Choroid plexus epithelial cell (primary cell): ENCODE measurements around the gene STARD8.

ENCODE experiments used
- DNase-seq: peaks from one replicate; pipeline ENCODE4 v3.0.0-alpha.2; 2010; ENCODE audit warnings: low read depth
- H3K4me3 ChIP-seq: 2 replicates; pipeline ENCODE4 v1.5.1; 2011; ENCODE audit warnings: low read depth, mild to moderate bottlenecking, control low read depth, low read length, moderate library complexity
- CTCF ChIP-seq: conservative IDR thresholded peaks from 2 replicates; pipeline ENCODE4 v1.5.1; 2011; ENCODE audit warnings: low read depth, mild to moderate bottlenecking, control low read depth, inconsistent platforms, low read length, moderate library complexity

The STARD8 gene

GRCh38 chrX:68721546-68721945 is 74.1 kb downstream of the STARD8 start:
- TF ChIP-seq CTCF: no peak
- H3K4me3 ChIP-seq: no peak overlapping the region
- DNase-seq: no peak

GRCh38 chrX:68721991-68722860 is 74.8 kb downstream of the STARD8 start:
- H3K4me3 ChIP-seq: no peak overlapping the region
- no peak for DNase-seq
- no peak for TF ChIP-seq CTCF

- no peak for DNase-seq
- no peak for TF ChIP-seq CTCF
- no peak overlapping the region for H3K4me3 ChIP-seq
These were observed 76.2 kb downstream of the STARD8 start for GRCh38 chrX:68723491-68724155.

GRCh38 chrX:68724531-68725020 is 77.1 kb downstream of the STARD8 start:
- no peak overlapping the region for H3K4me3 ChIP-seq
- DNase-seq: no peak
- TF ChIP-seq CTCF: no peak

- no peak for TF ChIP-seq CTCF
- no peak overlapping the region for H3K4me3 ChIP-seq
- no peak for DNase-seq
These were observed 78.4 kb downstream of the STARD8 start for GRCh38 chrX:68725756-68726365.

- no peak for DNase-seq
- TF ChIP-seq CTCF: no peak
- no peak overlapping the region for H3K4me3 ChIP-seq
These were observed 78.9 kb downstream of the STARD8 start for GRCh38 chrX:68726366-68726765.
